HG03064 (cell line): ENCODE measurements around the gene UCHL1.
"Not testable (repeated sequence)": the region's sequence is repeated elsewhere in the genome, so short reads cannot be mapped to it uniquely, and the experiment has no call there.

Experiments used
- ATAC-seq: cut with Tn5 transposase; IDR thresholded peaks from one replicate; pipeline ENCODE4 v1.9.1; 2021; ENCODE audit warnings: low read depth; ENCODE audit not compliant: unreplicated experiment

UCHL1 gene

GRCh38 chr4:41287005-41287404, 30.3 kb downstream of the UCHL1 start:
- no peak for ATAC-seq

GRCh38 chr4:41287852-41288251, 31.1 kb downstream of the UCHL1 start:
- no peak for ATAC-seq

- ATAC-seq = no peak
Measured at GRCh38 chr4:41288254-41288653, 31.5 kb downstream of the UCHL1 start.

GRCh38 chr4:41290479-41290878, 33.8 kb downstream of the UCHL1 start:
- ATAC-seq = no peak

GRCh38 chr4:41294445-41295062, 37.8 kb downstream of the UCHL1 start:
- no peak for ATAC-seq

GRCh38 chr4:41296995-41297394, 40.3 kb downstream of the UCHL1 start:
- no peak for ATAC-seq

- ATAC-seq = no peak
Measured at GRCh38 chr4:41297832-41298231, 41.1 kb downstream of the UCHL1 start.

GRCh38 chr4:41299486-41299885, 42.8 kb downstream of the UCHL1 start:
- no peak for ATAC-seq

- no peak for ATAC-seq
Measured at GRCh38 chr4:41301137-41301536, 44.4 kb downstream of the UCHL1 start.

- no peak for ATAC-seq
Measured at GRCh38 chr4:41303372-41304118, 46.8 kb downstream of the UCHL1 start.

- ATAC-seq = no peak
Measured at GRCh38 chr4:41304221-41304620, 47.5 kb downstream of the UCHL1 start.

- ATAC-seq = no peak
Measured at GRCh38 chr4:41305476-41305875, 48.7 kb downstream of the UCHL1 start.

GRCh38 chr4:41307638-41308037, 50.9 kb downstream of the UCHL1 start:
- ATAC-seq = no peak

GRCh38 chr4:41308398-41308797, 51.7 kb downstream of the UCHL1 start:
- ATAC-seq = no peak

GRCh38 chr4:41315426-41315825, 58.7 kb downstream of the UCHL1 start:
- ATAC-seq = not testable (repeated sequence)

- no peak for ATAC-seq
Measured at GRCh38 chr4:41315862-41316261, 59.1 kb downstream of the UCHL1 start.
